C4-2B (cell line): Measurements from ENCODE around the gene SPDYE18.
"Not testable (repeated sequence)": the region's sequence is repeated elsewhere in the genome, so short reads cannot be mapped to it uniquely, and the experiment has no call there.

Experiments
- CTCF ChIP-seq: fragments of 450-650 bp; conservative IDR thresholded peaks from 2 replicates; pipeline ENCODE4 v1.5.1; 2017; ENCODE audit warnings: mild to moderate bottlenecking
- ZFX ChIP-seq: fragments of 450-650 bp; IDR thresholded peaks from 2 replicates; pipeline ENCODE4 v1.6.1; 2017

GRCh38 chr7:77062557-77062956, at the start of gene SPDYE18:
- not testable (repeated sequence) for TF ChIP-seq CTCF, ZFX
